Measurements from ENCODE around the gene SPATA46. TPM values are rescaled to one million over a fixed set of nuclear protein-coding genes. Genes with fewer than 3 reads are reported as not detected.
A peak's percentile ranks its signal among the peaks of the same experiment; 100 is the strongest.

SPATA46 gene
- polyA plus RNA-seq, 1 donor (not counting 4 experiments of a cell fraction or from before 2014, with no cell fraction given), result not detected

GRCh38 chr1:162368451-162368850 lies 8.2 kb downstream of the SPATA46 start:
- Histone ChIP-seq H3K9ac (ENCODE audit: control insufficient read depth, extremely low read depth, insufficient read depth, low read length) (no peak overlapping the region), H4K20me1 (ENCODE audit: control insufficient read depth, extremely low read depth, insufficient read depth, low read length) (no peaks in the 10 kb centered on the region), H3K4me3 (ENCODE audit: control insufficient read depth in 2 of 3, extremely low read depth in 1 of 3, insufficient read depth in 2 of 3, low read depth in 1 of 3, low read length in 3 of 3) (no peak overlapping the region), H3K79me2 (ENCODE audit: control insufficient read depth, insufficient read depth, low read length) (no peaks in the 10 kb centered on the region), H3K27me3 (ENCODE audit: control insufficient read depth, extremely low read depth, insufficient read depth, low read length) (peaks cover 2% of the 10 kb centered on the region), H3K9me1 (ENCODE audit: control insufficient read depth, extremely low read depth, insufficient read depth, low read length) (no peaks in the 10 kb centered on the region), H3K36me3 (ENCODE audit: control insufficient read depth in 2 of 2, extremely low read depth in 1 of 2, insufficient read depth in 2 of 2, low read length in 2 of 2) (no peaks in the 10 kb centered on the region), H3K4me1 (ENCODE audit: control insufficient read depth, extremely low read depth, insufficient read depth, low read length) (peaks cover 29% of the 10 kb centered on the region), H3K4me2 (ENCODE audit: control insufficient read depth, extremely low read depth, insufficient read depth, low read depth, low read length) (no peak overlapping the region), H2AFZ (ENCODE audit: control insufficient read depth, low read length) (no peak overlapping the region), H3K27ac (ENCODE audit: control insufficient read depth, insufficient read depth, low read length) (no peak overlapping the region), H3K9me3 (ENCODE audit: control insufficient read depth, low read depth, low read length) (no peaks in the 10 kb centered on the region)
- FAIRE-seq, result no peak
- dilution Hi-C loops (cut with MboI; ENCODE audit: extremely low pct_ligation_motif_present, low sequenced_read_pairs), result no loop called here
- TF ChIP-seq, protein P1, sequence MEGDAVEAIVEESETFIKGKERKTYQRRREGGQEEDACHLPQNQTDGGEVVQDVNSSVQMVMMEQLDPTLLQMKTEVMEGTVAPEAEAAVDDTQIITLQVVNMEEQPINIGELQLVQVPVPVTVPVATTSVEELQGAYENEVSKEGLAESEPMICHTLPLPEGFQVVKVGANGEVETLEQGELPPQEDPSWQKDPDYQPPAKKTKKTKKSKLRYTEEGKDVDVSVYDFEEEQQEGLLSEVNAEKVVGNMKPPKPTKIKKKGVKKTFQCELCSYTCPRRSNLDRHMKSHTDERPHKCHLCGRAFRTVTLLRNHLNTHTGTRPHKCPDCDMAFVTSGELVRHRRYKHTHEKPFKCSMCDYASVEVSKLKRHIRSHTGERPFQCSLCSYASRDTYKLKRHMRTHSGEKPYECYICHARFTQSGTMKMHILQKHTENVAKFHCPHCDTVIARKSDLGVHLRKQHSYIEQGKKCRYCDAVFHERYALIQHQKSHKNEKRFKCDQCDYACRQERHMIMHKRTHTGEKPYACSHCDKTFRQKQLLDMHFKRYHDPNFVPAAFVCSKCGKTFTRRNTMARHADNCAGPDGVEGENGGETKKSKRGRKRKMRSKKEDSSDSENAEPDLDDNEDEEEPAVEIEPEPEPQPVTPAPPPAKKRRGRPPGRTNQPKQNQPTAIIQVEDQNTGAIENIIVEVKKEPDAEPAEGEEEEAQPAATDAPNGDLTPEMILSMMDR (optimal IDR thresholded peaks at IDR 0.05 in 1 of 3, IDR thresholded peaks at IDR 0.05 in 1 of 3, conservative IDR thresholded peaks at IDR 0.05 in 1 of 3; ENCODE audit: extremely low read depth in 1 of 3, insufficient read depth in 2 of 3, low read length in 3 of 3), result no peak
- no peak for TF ChIP-seq EZH2 (IDR thresholded peaks at IDR 0.05; ENCODE audit: low read length)
- no peak for DNase-seq (ENCODE audit: low read depth, low spot score)

DNA sequence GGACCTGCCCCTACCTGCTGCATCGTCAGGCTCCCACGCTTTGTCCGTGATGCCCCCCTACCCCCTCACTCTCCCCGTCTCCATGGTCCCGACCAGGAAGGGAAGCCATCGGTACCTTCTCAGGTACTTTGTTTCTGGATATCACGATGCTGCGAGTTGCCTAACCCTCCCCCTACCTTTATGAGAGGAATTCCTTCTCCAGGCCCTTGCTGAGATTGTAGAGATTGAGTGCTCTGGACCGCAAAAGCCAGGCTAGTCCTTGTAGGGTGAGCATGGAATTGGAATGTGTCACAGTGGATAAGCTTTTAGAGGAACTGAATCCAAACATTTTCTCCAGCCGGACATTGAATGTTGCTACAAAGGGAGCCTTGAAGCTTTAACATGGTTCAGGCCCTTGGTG lies 8.9 kb downstream of the SPATA46 start:
- Histone ChIP-seq H3K27ac (ENCODE audit: control insufficient read depth, insufficient read depth, low read length) (no peak overlapping the region), H3K4me3 (ENCODE audit: control insufficient read depth in 2 of 3, extremely low read depth in 1 of 3, insufficient read depth in 2 of 3, low read depth in 1 of 3, low read length in 3 of 3) (peak overlapping the region in 1 of 3 experiments; percentile 45), H3K27me3 (ENCODE audit: control insufficient read depth, extremely low read depth, insufficient read depth, low read length) (peaks cover 2% of the 10 kb centered on the region), H2AFZ (ENCODE audit: control insufficient read depth, low read length) (no peak overlapping the region), H3K4me2 (ENCODE audit: control insufficient read depth, extremely low read depth, insufficient read depth, low read depth, low read length) (no peak overlapping the region), H3K9ac (ENCODE audit: control insufficient read depth, extremely low read depth, insufficient read depth, low read length) (no peak overlapping the region), H3K9me1 (ENCODE audit: control insufficient read depth, extremely low read depth, insufficient read depth, low read length) (no peaks in the 10 kb centered on the region), H3K36me3 (ENCODE audit: control insufficient read depth in 2 of 2, extremely low read depth in 1 of 2, insufficient read depth in 2 of 2, low read length in 2 of 2) (no peaks in the 10 kb centered on the region), H4K20me1 (ENCODE audit: control insufficient read depth, extremely low read depth, insufficient read depth, low read length) (no peaks in the 10 kb centered on the region), H3K79me2 (ENCODE audit: control insufficient read depth, insufficient read depth, low read length) (no peaks in the 10 kb centered on the region), H3K4me1 (ENCODE audit: control insufficient read depth, extremely low read depth, insufficient read depth, low read length) (peaks cover 27% of the 10 kb centered on the region), H3K9me3 (ENCODE audit: control insufficient read depth, low read depth, low read length) (no peaks in the 10 kb centered on the region)
- dilution Hi-C loops (cut with MboI; ENCODE audit: extremely low pct_ligation_motif_present, low sequenced_read_pairs), result no loop called here
- DNase-seq (ENCODE audit: low read depth, low spot score) (no peak), FAIRE-seq (no peak)
- TF ChIP-seq, protein P1 (optimal IDR thresholded peaks at IDR 0.05 in 1 of 3, IDR thresholded peaks at IDR 0.05 in 1 of 3, conservative IDR thresholded peaks at IDR 0.05 in 1 of 3; ENCODE audit: extremely low read depth in 1 of 3, insufficient read depth in 2 of 3, low read length in 3 of 3), result no peak
- TF ChIP-seq EZH2 (IDR thresholded peaks at IDR 0.05; ENCODE audit: low read length), result no peak

Data from keratinocyte (primary cell).